ENCODE data around the gene DKK3. TPM values are rescaled to one million over a fixed set of nuclear protein-coding genes. Genes with fewer than 3 reads are reported as not detected.
"Not testable (repeated sequence)": the region's sequence is repeated elsewhere in the genome, so short reads cannot be mapped to it uniquely, and the experiment has no call there.

DKK3 gene
- total and polyA plus RNA-seq, 2 of the 13 experiments (the other 11 are each of a cell fraction or from before 2014, with no cell fraction given): 0.09 to 0.67 TPM

- no peak for TF ChIP-seq UBTF (CRISPR knock-in tag; IDR thresholded peaks at IDR 0.05)
Measured at GRCh38 chr11:12042215-12042676, 33.8 kb upstream of the DKK3 start (continued).

- H4K20me1 ChIP-seq (ENCODE audit: insufficient read depth, low read length); DNase-seq (ENCODE audit: low spot score); H3K4me2 ChIP-seq (ENCODE audit: low read depth, low read length); H3K79me2 ChIP-seq (ENCODE audit: insufficient read depth, low read length); H3K27ac ChIP-seq (ENCODE audit: extremely low read length, insufficient read depth, low read length); POLR2A ChIA-PET; H2AFZ ChIP-seq (ENCODE audit: low read length); intact Hi-C loops (cut with micrococcal nuclease; ENCODE audit: unreplicated experiment); H3K36me3 ChIP-seq (replicated peaks in 1 of 2; ENCODE audit: control insufficient read depth in 1 of 2, insufficient read depth in 2 of 2, low read length in 2 of 2); H3K4me3 ChIP-seq (replicated peaks in 1 of 3; ENCODE audit: insufficient read depth in 1 of 3, low read depth in 2 of 3, low read length in 3 of 3); H3K9me3 ChIP-seq (ENCODE audit: low read length); H3K9ac ChIP-seq (ENCODE audit: insufficient read depth, low read depth, low read length); H3K27me3 ChIP-seq (ENCODE audit: control insufficient read depth in 1 of 2, insufficient read depth in 2 of 2, low read length in 2 of 2); CTCF ChIA-PET (ENCODE audit: low intra/inter-chr PET ratio, low total read pairs); FAIRE-seq; ATAC-seq; BruUV-seq (replicated peaks): not testable (repeated sequence)
- in situ Hi-C loops (cut with HindIII; ENCODE audit: extremely low pct_ligation_motif_present, low pct_unique_long_range_greater_than_20kb): loop anchor here (10.0 kb wide), 1 partner anchor 246 kb away; no protein-coding TSS in a partner anchor
- H3K4me1 ChIP-seq (ENCODE audit: insufficient read depth, low read length): peaks cover 17% of the 10 kb centered on the region
- WGBS (ENCODE audit: low lambda C conversion rate): 64% methylated on average over 4 of the region's 5 CpGs
Measured at GRCh38 chr11:12040719-12041118, 32.3 kb upstream of the DKK3 start.

- no peak for DNase-seq (ENCODE audit: low spot score)
- 26% methylated on average over 2 of the region's 2 CpGs for WGBS (ENCODE audit: low lambda C conversion rate)
- Histone ChIP-seq H3K4me2 (ENCODE audit: low read depth, low read length) (no peak overlapping the region), H3K27me3 (ENCODE audit: control insufficient read depth in 1 of 2, insufficient read depth in 2 of 2, low read length in 2 of 2) (no peaks in the 10 kb centered on the region; a peak in 1 of 5 replicates), H3K4me3 (replicated peaks in 1 of 3; ENCODE audit: insufficient read depth in 1 of 3, low read depth in 2 of 3, low read length in 3 of 3) (no peak overlapping the region), H3K4me1 (ENCODE audit: insufficient read depth, low read length) (peaks cover 16% of the 10 kb centered on the region), H3K9me3 (ENCODE audit: low read length) (no peaks in the 10 kb centered on the region), H3K9ac (ENCODE audit: insufficient read depth, low read depth, low read length) (no peak overlapping the region), H3K79me2 (ENCODE audit: insufficient read depth, low read length) (no peaks in the 10 kb centered on the region), H3K27ac (ENCODE audit: extremely low read length, insufficient read depth, low read length) (no peak overlapping the region), H2AFZ (ENCODE audit: low read length) (no peak overlapping the region), H4K20me1 (ENCODE audit: insufficient read depth, low read length) (no peaks in the 10 kb centered on the region), H3K36me3 (replicated peaks in 1 of 2; ENCODE audit: control insufficient read depth in 1 of 2, insufficient read depth in 2 of 2, low read length in 2 of 2) (no peaks in the 10 kb centered on the region)
- no peak for ATAC-seq
- ChIA-PET POLR2A (no interaction called here), CTCF (ENCODE audit: low intra/inter-chr PET ratio, low total read pairs) (no interaction called here)
- in situ Hi-C loops (cut with HindIII; ENCODE audit: extremely low pct_ligation_motif_present, low pct_unique_long_range_greater_than_20kb) (no loop called here), intact Hi-C loops (cut with micrococcal nuclease; ENCODE audit: unreplicated experiment) (no loop called here)
- no TSS peak for BruUV-seq (replicated peaks)
- no peak for FAIRE-seq
- TF ChIP-seq ELF4 (CRISPR knock-in tag; IDR thresholded peaks at IDR 0.05; ENCODE audit: borderline replicate concordance) (no peak), JUN (CRISPR knock-in tag; IDR thresholded peaks at IDR 0.05) (no peak), PRDM10 (CRISPR knock-in tag; IDR thresholded peaks at IDR 0.05; ENCODE audit: low read depth) (no peak), ZNF121 (CRISPR knock-in tag; IDR thresholded peaks at IDR 0.05) (no peak), CCDC6 (CRISPR knock-in tag; IDR thresholded peaks at IDR 0.05) (no peak), ATM (IDR thresholded peaks at IDR 0.05; ENCODE audit: borderline replicate concordance) (no peak), HNRNPK (IDR thresholded peaks at IDR 0.05; ENCODE audit: low read depth, low read length, poor library complexity, severe bottlenecking) (no peak), NR2F6 (IDR thresholded peaks at IDR 0.05) (no peak), NR2F6 (CRISPR knock-in tag; IDR thresholded peaks at IDR 0.05) (no peak)
Measured at GRCh38 chr11:12032968-12033367, 24.5 kb upstream of the DKK3 start.

Data from HepG2 (cell line).